HCT116 (cell line): ENCODE results near the gene GSTO1.

ENCODE experiments used
- CEBPB ChIP-seq: IDR thresholded peaks from 2 replicates; pipeline ENCODE4 v1.6.1; 2012; ENCODE audit warnings: low read depth
- CTCF ChIP-seq, 3 experiments: fragments of 200-600 bp in 1 of 3; sonication (generic) in 1 of 3; IDR thresholded peaks in 2 of 3; conservative IDR thresholded peaks in 1 of 3; 2 replicates each; pipeline ENCODE4 v1.5.1; 2012 to 2017; ENCODE audit warnings: low read depth in 2 of 3, low read length in 2 of 3, antibody characterized with exemption in 1 of 3, borderline replicate concordance in 1 of 3, control low read depth in 1 of 3, mild to moderate bottlenecking in 1 of 3, mixed read lengths in 1 of 3, mixed run types in 1 of 3, moderate library complexity in 1 of 3; ENCODE audit not compliant: insufficient read depth in 1 of 3
- ELF1 ChIP-seq: IDR thresholded peaks from 2 replicates; pipeline ENCODE4 v1.6.1; 2012; ENCODE audit warnings: low read depth, borderline replicate concordance
- MAX ChIP-seq: IDR thresholded peaks from 2 replicates; pipeline ENCODE4 v1.6.1; 2012
- POLR2A ChIP-seq: IDR thresholded peaks from 2 replicates; pipeline ENCODE4 v1.7.0; 2011; ENCODE audit warnings: borderline replicate concordance; ENCODE audit not compliant: insufficient read depth, insufficient read length; ENCODE audit errors: extremely low read depth
- REST ChIP-seq: IDR thresholded peaks from 2 replicates; pipeline ENCODE4 v1.6.1; 2012; ENCODE audit warnings: low read depth
- SRF ChIP-seq: IDR thresholded peaks from 2 replicates; pipeline ENCODE4 v1.6.1; 2012; ENCODE audit warnings: low read depth

GRCh38 chr10:104259456-104259855, 4.8 kb downstream of the GSTO1 start:
- TF ChIP-seq CTCF (IDR thresholded peaks at IDR 0.05 in 2 of 3, conservative IDR thresholded peaks at IDR 0.05 in 1 of 3; ENCODE audit: borderline replicate concordance in 1 of 3, insufficient read depth in 1 of 3, low read depth in 2 of 3, low read length in 2 of 3), result no peak
- TF ChIP-seq MAX, result no peak
- TF ChIP-seq SRF, result no peak
- no peak for TF ChIP-seq POLR2A
- no peak for TF ChIP-seq CEBPB
- TF ChIP-seq REST, result no peak
- TF ChIP-seq ELF1, result no peak
